ENCODE data around the gene ZBTB7C. TPM values are rescaled to one million over a fixed set of nuclear protein-coding genes. Genes with fewer than 3 reads are reported as not detected.
A peak's percentile ranks its signal among the peaks of the same experiment; 100 is the strongest.

ZBTB7C gene
- total RNA-seq, 6 experiments from 2014 or later = not detected

DNA sequence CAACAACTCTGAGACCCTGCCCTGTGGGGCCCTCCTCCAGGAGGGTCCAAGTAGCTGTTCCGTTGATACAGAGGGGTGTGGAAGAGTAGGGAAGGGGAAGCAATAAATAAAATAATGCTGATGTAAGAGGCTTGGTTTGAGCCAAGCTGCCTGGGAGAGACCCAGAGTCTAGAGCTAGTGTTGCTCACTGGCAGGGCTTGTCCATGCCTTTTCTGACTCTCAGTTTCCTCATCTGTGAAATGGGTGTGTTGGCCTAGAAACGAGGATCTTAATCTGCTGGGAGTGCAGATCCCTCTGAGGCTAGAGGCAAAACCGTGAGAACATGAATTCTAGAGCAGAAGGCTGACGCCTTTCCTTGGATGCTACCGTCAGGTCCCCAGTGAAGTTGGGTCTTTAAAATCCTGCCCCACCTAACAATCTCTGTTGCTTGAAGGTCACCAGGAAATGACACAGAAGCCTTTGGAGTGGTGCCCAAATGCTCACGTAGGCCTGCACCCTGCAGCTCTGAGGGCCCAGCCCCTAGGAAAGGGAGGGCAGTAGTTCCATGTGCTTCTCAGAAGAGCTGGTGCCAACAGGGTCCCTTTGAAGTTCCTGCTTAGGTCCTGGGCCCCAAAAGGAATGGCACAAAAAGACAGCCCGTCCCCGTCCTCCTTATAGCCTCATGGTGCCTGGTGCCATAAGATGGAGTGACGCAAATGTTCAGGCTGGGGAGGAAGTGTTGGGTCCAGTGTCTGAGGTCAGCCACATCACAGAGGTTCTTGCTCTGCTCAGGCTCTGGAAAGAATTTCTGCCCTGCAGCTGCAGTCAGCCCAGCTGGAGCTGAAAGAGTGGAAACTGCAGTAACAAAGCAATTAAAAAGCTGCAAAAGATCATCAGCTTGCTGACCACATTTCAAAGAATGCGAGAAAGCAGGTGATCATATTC is 405.5 kb downstream of the ZBTB7C start:
- DNase-seq = peak; percentile 54
- TF ChIP-seq CTCF (IDR thresholded peaks at IDR 0.05) = no peak; the same call in 1 of the 2 replicates
- Mint-ChIP-seq H3K9me3 (no peaks in the 10 kb centered on the region), H3K27ac (peak overlapping the region; percentile 85; the same call in 1 of the 2 replicates), H3K4me3 (peak overlapping the region; percentile 63; the same call in 1 of the 2 replicates), H3K36me3 (ENCODE audit: low read depth) (no peaks in the 10 kb centered on the region), H3K4me1 (ENCODE audit: low read depth) (peaks cover 25% of the 10 kb centered on the region), H3K27me3 (ENCODE audit: insufficient read depth) (peaks cover 12% of the 10 kb centered on the region)

- Mint-ChIP-seq H3K27ac (peak overlapping the region; percentile 85; the same call in 1 of the 2 replicates), H3K36me3 (ENCODE audit: low read depth) (no peaks in the 10 kb centered on the region), H3K4me1 (ENCODE audit: low read depth) (peaks cover 25% of the 10 kb centered on the region), H3K4me3 (peak overlapping the region; percentile 63; the same call in 1 of the 2 replicates), H3K9me3 (no peaks in the 10 kb centered on the region), H3K27me3 (ENCODE audit: insufficient read depth) (peaks cover 10% of the 10 kb centered on the region)
- no peak for TF ChIP-seq CTCF (IDR thresholded peaks at IDR 0.05)
- DNase-seq = peak; percentile 88
Measured at GRCh38 chr18:48002933-48003365, 406.2 kb downstream of the ZBTB7C start.

DNA sequence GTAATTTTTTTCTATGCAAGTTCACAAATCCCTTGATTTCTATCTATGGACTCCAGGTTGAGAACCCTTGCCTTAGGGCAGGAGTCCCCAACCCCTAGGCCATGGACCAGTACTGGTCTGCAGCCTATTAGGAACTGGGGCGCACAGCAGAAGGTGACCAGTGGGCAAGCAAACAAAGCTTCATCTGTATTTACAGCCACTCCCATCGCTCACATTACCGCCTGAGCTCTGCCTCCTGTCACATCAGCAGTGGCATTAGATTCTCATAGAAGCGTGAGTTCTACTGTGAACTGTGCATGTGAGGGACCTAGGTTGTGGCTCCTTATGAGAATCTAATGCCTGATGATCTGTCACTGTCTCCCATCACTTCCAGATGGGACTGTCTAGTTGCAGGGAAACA is 408.5 kb downstream of the ZBTB7C start:
- Mint-ChIP-seq H3K36me3 (ENCODE audit: low read depth) (no peaks in the 10 kb centered on the region), H3K9me3 (peaks cover 11% of the 10 kb centered on the region), H3K4me1 (ENCODE audit: low read depth) (peaks cover 25% of the 10 kb centered on the region), H3K27me3 (ENCODE audit: insufficient read depth) (peaks cover 6% of the 10 kb centered on the region), H3K4me3 (no peak overlapping the region), H3K27ac (no peak overlapping the region)
- no peak for TF ChIP-seq CTCF (IDR thresholded peaks at IDR 0.05)
- DNase-seq = no peak

DNA sequence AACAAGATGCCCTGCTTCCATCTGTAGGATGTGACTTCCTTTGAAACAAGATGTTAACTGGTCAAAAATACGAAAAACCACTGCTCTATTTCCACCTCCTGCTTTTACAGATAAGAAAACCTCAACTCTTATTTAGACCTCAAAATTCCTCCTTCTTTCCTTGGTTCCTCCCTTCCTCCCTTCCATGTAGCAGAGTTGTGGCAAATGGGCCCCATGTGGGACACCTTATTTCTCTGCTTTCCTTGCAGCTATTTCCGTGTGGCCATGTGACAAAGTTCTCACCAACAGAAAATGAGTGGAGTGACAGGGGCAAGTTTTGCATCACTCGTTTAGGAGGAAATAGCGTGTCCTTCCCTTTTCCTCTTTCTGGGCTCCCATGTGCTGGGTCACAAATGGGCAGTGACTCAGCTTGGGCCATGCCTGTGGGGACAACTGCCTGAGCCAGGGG is 409.4 kb downstream of the ZBTB7C start:
- Mint-ChIP-seq H3K4me1 (ENCODE audit: low read depth) (peaks cover 25% of the 10 kb centered on the region), H3K36me3 (ENCODE audit: low read depth) (no peaks in the 10 kb centered on the region), H3K27me3 (ENCODE audit: insufficient read depth) (peaks cover 7% of the 10 kb centered on the region), H3K9me3 (peaks cover 11% of the 10 kb centered on the region), H3K4me3 (no peak overlapping the region), H3K27ac (no peak overlapping the region)
- DNase-seq = no peak
- no peak for TF ChIP-seq CTCF (IDR thresholded peaks at IDR 0.05)

GRCh38 chr18:47997338-47997780 is 411.8 kb downstream of the ZBTB7C start:
- Mint-ChIP-seq H3K36me3 (ENCODE audit: low read depth) (no peaks in the 10 kb centered on the region), H3K9me3 (peaks cover 11% of the 10 kb centered on the region), H3K4me3 (no peak overlapping the region), H3K4me1 (ENCODE audit: low read depth) (peaks cover under 1% of the 10 kb centered on the region; the same call in 1 of the 2 replicates), H3K27ac (no peak overlapping the region), H3K27me3 (ENCODE audit: insufficient read depth) (peaks cover 18% of the 10 kb centered on the region)
- TF ChIP-seq CTCF (IDR thresholded peaks at IDR 0.05) = peak; percentile 80
- no peak for DNase-seq

Data from HFFc6 (cell line).